Measurements from ENCODE around the gene MYH9.

Gene MYH9

DNA sequence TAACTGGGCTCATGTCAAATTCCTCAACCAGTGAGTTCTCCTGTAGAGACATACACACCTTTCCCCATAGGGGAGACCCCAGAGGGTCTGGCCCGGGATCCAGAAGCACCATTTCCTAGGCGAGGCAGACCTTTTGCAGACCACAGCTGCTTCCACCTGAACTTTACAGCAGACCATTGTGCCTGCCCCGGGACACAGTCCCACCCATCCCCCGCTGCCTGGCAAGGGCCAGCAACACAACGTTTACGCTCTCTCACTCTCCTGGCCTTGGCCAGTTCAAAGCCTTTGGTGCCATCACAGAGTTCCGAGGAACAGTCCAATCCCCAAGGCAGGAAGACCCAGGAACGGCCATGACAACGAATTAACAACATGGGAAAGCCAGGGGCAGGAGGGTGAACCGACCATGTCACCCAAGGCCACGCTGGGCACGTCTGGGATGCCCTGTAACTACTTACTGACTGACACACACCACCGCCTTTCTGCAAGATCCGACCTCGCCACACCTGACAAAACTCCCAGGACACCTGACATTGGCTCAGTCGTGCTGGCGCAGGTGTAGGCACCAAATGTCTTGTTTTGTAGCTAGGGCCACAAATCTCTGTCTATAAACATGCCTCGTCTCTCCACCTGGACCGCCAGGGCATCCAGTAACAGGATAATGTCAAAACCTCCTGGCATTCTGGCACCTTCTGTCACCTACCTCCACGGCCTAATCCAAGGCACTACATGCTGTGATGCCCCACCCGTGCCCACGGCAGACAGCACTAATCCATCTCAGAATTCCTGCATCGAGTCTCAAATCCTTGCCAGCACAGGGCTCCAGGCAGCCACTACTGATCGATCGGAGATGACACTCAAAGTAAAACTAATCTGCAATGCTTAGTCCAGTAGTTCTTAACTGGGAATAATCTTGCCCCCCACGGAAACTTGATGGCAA, 51.3 kb downstream of the MYH9 start:
- peak overlapping the region; percentile 95 for H3K27ac ChIP-seq
- no peaks in the 10 kb centered on the region for H3K9me3 ChIP-seq
- peaks cover under 1 to 100% (median 93%) of the 10 kb centered on the region in 4 donors for H3K4me1 ChIP-seq
- H3K4me3 ChIP-seq, result peak overlapping the region in 1 of 2 donors; percentile 3
- H3K36me3 ChIP-seq, result peaks cover 62 to 74% (median 64%) of the 10 kb centered on the region in 3 donors
- intact Hi-C loops (cut with DNase I; ENCODE audit: low total_unique reads), result no loop called here
- no peaks in the 10 kb centered on the region for H3K27me3 ChIP-seq
- DNase-seq, result peak in 1 of 2 donors; percentile 74
- TF ChIP-seq, protein P1, sequence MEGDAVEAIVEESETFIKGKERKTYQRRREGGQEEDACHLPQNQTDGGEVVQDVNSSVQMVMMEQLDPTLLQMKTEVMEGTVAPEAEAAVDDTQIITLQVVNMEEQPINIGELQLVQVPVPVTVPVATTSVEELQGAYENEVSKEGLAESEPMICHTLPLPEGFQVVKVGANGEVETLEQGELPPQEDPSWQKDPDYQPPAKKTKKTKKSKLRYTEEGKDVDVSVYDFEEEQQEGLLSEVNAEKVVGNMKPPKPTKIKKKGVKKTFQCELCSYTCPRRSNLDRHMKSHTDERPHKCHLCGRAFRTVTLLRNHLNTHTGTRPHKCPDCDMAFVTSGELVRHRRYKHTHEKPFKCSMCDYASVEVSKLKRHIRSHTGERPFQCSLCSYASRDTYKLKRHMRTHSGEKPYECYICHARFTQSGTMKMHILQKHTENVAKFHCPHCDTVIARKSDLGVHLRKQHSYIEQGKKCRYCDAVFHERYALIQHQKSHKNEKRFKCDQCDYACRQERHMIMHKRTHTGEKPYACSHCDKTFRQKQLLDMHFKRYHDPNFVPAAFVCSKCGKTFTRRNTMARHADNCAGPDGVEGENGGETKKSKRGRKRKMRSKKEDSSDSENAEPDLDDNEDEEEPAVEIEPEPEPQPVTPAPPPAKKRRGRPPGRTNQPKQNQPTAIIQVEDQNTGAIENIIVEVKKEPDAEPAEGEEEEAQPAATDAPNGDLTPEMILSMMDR (IDR thresholded peaks at IDR 0.05), result no peak

DNA sequence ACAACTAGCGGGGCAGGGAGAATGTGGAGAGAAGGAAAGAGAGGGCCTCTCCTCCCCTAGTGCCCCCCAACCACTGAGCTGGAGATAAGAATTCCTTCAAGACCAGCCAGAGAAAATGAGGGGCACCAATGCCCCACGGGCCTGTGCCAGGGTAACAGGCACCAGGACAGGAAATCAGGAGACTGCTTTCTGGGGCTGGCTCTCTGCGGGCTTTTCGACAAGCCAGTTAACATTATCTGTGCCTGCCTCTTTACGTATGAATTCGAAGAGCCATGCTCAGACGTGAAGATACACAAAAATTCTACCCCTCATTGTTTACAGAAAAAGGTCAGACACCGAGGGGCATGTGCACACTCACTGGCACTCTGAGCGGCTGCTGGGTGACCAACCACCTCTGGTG, 52.1 kb downstream of the MYH9 start:
- peaks cover 4 to 100% (median 97%) of the 10 kb centered on the region in 4 donors for H3K4me1 ChIP-seq

DNA sequence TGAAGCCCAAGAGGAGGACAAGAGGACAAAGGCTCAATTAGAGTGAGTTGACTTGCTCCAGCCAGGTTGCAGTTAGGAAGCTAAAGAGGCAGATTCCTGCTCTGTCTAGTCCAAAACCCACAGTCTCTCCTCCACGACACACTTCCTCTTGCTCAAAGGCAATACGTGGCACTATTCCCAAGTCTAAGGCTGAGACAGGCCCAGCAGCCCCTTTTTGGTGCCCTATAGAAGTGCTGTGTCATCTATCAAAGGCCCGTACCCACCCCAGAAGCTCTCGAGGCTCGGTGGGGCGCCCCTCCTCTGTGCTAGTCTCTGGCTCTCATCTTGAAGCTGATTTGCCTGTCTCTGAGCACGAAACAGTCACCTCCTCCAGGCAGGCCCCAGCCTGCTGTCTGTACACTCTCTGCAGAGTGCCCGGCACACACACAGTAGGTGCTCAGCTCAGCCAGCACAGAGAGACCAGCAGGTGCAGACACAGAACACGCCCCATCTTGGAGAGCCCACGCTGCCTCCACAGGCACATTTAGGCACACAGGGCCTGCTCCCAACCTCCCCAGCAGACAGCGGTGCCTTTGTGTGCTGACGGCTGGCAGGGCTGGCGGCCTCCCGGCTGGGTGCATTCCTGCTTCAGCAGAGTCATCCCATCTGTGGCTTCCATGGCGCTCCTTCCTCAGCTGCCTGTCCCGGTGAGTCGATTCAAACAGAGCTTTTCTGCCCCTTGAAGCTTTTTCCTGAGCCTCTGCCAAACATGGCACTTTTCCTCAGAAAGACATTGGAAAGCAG, 52.8 kb downstream of the MYH9 start:
- peaks cover 48 to 59% (median 49%) of the 10 kb centered on the region in 3 donors for H3K36me3 ChIP-seq
- intact Hi-C loops (cut with DNase I; ENCODE audit: low total_unique reads), result no loop called here
- H3K27ac ChIP-seq, result peak overlapping the region; percentile 95
- H3K4me3 ChIP-seq, result peak overlapping the region in 1 of 2 donors; percentile 21
- no peaks in the 10 kb centered on the region for H3K9me3 ChIP-seq
- TF ChIP-seq, protein P1 (IDR thresholded peaks at IDR 0.05), result no peak
- H3K27me3 ChIP-seq, result no peaks in the 10 kb centered on the region
- DNase-seq, result no peak
- peaks cover 4 to 100% (median 100%) of the 10 kb centered on the region in 4 donors for H3K4me1 ChIP-seq

More for the DNA sequence above, 52.1 kb downstream of the MYH9 start:
- peak overlapping the region; percentile 95 for H3K27ac ChIP-seq
- peaks cover 53 to 65% (median 55%) of the 10 kb centered on the region in 3 donors for H3K36me3 ChIP-seq
- H3K4me3 ChIP-seq, result peak overlapping the region in 1 of 2 donors; percentile 21
- intact Hi-C loops (cut with DNase I; ENCODE audit: low total_unique reads), result no loop called here
- H3K9me3 ChIP-seq, result no peaks in the 10 kb centered on the region
- no peaks in the 10 kb centered on the region for H3K27me3 ChIP-seq
- TF ChIP-seq, protein P1 (IDR thresholded peaks at IDR 0.05), result no peak
- no peak for DNase-seq

DNA sequence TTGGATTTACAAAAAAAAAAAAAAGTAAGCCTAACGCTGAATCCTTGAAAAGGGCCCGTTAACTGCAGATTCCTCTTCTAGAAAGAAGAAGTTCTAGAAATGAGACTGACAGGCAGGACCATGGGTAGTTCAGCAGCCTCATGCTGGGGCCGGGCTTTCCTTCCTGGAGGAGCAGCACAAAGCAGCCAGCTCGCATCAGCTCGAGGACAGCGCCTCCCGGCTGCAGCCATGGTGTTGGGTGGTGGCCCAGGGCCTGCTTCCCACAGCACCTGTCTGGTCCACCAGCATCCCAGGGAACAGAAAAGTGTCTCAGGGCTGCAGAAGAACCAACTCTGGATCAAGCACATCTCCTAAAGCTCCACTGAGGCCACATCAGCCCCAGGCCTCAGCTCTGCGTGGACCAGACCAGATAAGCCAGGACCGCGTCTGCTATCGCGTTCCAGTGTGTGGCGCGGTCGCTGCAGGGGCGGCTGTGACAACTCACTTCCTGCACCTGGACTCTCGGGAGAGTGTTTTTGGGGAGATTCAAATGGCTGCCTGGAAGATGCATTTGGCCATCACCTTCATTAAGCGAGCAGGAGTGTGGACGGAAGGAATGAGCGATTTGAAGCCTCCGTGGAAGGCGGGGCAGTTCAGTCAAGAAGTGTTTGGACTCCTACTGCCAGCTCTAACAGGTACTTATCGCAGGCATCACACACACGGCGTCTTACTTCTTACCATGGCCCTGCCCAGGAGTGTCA, 53.5 kb downstream of the MYH9 start:
- TF ChIP-seq, protein P1 (IDR thresholded peaks at IDR 0.05), result no peak
- intact Hi-C loops (cut with DNase I; ENCODE audit: low total_unique reads), result no loop called here
- H3K27me3 ChIP-seq, result no peaks in the 10 kb centered on the region
- DNase-seq, result peak in 1 of 2 donors; percentile 81
- H3K9me3 ChIP-seq, result no peaks in the 10 kb centered on the region
- H3K4me3 ChIP-seq, result no peak overlapping the region
- peaks cover 41 to 51% (median 43%) of the 10 kb centered on the region in 3 donors for H3K36me3 ChIP-seq
- H3K4me1 ChIP-seq, result peaks cover 4 to 100% (median 100%) of the 10 kb centered on the region in 4 donors
- H3K27ac ChIP-seq, result peak overlapping the region; percentile 95

DNA sequence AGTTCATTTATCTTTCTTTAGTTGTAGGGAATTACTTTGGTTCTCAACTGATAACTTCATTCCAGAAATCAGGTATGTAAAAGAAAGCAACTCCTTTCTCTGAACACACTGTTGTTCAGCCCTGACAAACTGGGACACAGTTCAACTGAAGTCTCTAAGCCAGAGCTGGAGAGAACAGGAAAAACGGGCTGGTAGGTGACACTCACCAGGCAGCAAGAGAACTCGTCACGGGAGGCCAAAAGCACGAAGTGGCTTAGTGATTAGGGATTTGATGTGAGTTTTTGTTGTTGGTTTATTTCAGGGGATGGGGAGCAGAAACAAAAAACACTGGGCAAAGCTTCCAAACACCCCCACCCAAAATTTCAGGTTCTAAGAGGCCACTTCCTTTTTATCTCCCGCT, 54.1 kb downstream of the MYH9 start:
- TF ChIP-seq, protein P1 (IDR thresholded peaks at IDR 0.05), result no peak
- H3K36me3 ChIP-seq, result peaks cover 35 to 46% (median 40%) of the 10 kb centered on the region in 3 donors
- no peaks in the 10 kb centered on the region for H3K27me3 ChIP-seq
- H3K27ac ChIP-seq, result peak overlapping the region; percentile 95
- peaks cover 4 to 100% (median 100%) of the 10 kb centered on the region in 4 donors for H3K4me1 ChIP-seq
- H3K9me3 ChIP-seq, result no peaks in the 10 kb centered on the region
- no peak overlapping the region for H3K4me3 ChIP-seq
- intact Hi-C loops (cut with DNase I; ENCODE audit: low total_unique reads), result no loop called here
- peak in 1 of 2 donors; percentile 72 for DNase-seq

Data from tibial artery (tissue), 4 donors.